ENCODE results near the gene MYLK. TPM values are rescaled to one million over a fixed set of nuclear protein-coding genes. Genes with fewer than 3 reads are reported as not detected.

MYLK gene
- polyA plus RNA-seq, 1 donor from 2014 or later = 2.4 TPM

GRCh38 chr3:123800362-123800682 lies 83.8 kb downstream of the MYLK start:
- Mint-ChIP-seq H3K36me3 (no peaks in the 10 kb centered on the region), H3K4me1 (no peaks in the 10 kb centered on the region), H3K4me3 (no peak overlapping the region), H3K9me3 (peaks cover 0 to 1% (median 0%) of the 10 kb centered on the region in 3 donors), H3K27ac (no peak overlapping the region), H3K27me3 (peaks cover 6% of the 10 kb centered on the region)

DNA sequence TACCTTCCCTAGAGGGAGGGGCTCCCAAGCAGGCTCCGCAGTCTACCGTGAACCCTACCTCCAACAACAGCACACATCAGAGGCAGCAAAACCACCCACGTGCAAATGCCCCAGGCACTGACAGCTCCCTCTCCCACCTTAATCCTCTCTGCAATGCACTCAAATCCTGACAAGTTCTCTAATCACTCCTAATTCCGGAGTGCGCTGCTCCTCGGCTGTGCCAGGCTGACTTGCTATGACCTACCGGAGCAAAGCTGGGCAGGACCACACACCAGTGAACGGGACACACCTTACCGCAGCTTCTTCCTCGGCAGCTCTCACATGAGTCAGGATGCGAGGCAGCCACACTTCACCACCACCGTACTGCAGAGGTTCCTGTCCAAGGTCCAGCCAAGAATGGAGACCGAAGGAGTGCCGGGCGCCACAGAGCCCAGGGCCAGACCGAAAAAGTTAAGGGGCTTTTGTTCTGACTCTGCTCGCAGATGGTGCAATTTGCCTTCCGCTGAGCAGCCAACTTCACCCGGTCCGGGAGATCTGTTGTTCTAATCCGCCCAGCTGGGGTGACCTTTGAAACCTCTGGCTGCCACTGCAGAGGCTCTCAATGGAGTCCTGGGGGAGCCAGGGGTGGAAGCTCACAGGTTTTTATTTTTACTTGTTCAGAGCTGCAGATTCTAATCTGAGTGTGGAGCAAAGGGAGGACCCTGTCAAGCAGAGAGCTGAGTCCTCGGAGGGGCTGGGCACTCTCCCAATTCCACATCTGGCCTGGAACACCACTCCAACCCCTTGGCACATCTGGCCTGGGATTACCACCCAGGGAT lies 84.4 kb downstream of the MYLK start:
- peaks cover 6% of the 10 kb centered on the region for H3K27me3 Mint-ChIP-seq
- H3K36me3 Mint-ChIP-seq = no peaks in the 10 kb centered on the region
- H3K9me3 Mint-ChIP-seq = peaks cover 0 to 1% (median 0%) of the 10 kb centered on the region in 3 donors
- peak overlapping the region in 1 of 3 donors; percentile 35 for H3K27ac Mint-ChIP-seq
- no peaks in the 10 kb centered on the region for H3K4me1 Mint-ChIP-seq
- no peak overlapping the region for H3K4me3 Mint-ChIP-seq

DNA sequence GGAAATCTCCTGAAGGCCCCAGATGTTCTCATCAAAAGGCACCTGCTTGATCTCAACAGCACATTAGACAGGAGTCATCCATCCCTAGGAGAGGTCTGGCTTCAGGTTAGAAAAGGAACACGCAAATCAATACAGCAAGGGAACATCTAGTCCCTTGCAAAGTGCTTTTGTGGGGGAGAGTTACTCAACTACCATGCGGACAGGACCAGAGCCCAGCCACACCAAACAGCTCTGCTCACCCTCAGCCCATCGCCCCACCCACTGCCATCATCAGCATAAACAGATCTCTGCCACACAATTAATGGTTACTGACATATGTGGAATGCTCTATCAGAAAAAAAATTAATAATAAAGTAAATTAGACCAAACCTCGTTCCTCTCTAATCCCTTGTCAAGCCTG lies 85.6 kb downstream of the MYLK start:
- H3K4me3 Mint-ChIP-seq = no peak overlapping the region
- no peaks in the 10 kb centered on the region for H3K36me3 Mint-ChIP-seq
- peaks cover 4% of the 10 kb centered on the region for H3K27me3 Mint-ChIP-seq

GRCh38 chr3:123795471-123796251 lies 88.5 kb downstream of the MYLK start:
- H3K4me3 Mint-ChIP-seq = no peak overlapping the region
- H3K9me3 Mint-ChIP-seq = peaks cover 0 to 3% (median 1%) of the 10 kb centered on the region in 3 donors
- peaks cover 11% of the 10 kb centered on the region for H3K27me3 Mint-ChIP-seq
- no peaks in the 10 kb centered on the region for H3K36me3 Mint-ChIP-seq
- H3K27ac Mint-ChIP-seq = no peak overlapping the region
- no peaks in the 10 kb centered on the region for H3K4me1 Mint-ChIP-seq

More for the DNA sequence above, 85.6 kb downstream of the MYLK start:
- peaks cover 0 to 1% (median 0%) of the 10 kb centered on the region in 3 donors for H3K9me3 Mint-ChIP-seq
- H3K4me1 Mint-ChIP-seq = no peaks in the 10 kb centered on the region
- H3K27ac Mint-ChIP-seq = no peak overlapping the region

- no peak overlapping the region for H3K27ac Mint-ChIP-seq
- peaks cover 7% of the 10 kb centered on the region for H3K27me3 Mint-ChIP-seq
- H3K4me3 Mint-ChIP-seq = no peak overlapping the region
- peaks cover 0 to 3% (median 1%) of the 10 kb centered on the region in 3 donors for H3K9me3 Mint-ChIP-seq
- H3K4me1 Mint-ChIP-seq = no peaks in the 10 kb centered on the region
- no peaks in the 10 kb centered on the region for H3K36me3 Mint-ChIP-seq
Observed at GRCh38 chr3:123793425-123793824, 90.7 kb downstream of the MYLK start.

- Mint-ChIP-seq H3K9me3 (peaks cover 0 to 3% (median under 1%) of the 10 kb centered on the region in 3 donors), H3K4me3 (no peak overlapping the region), H3K27me3 (peaks cover 7% of the 10 kb centered on the region), H3K36me3 (no peaks in the 10 kb centered on the region), H3K27ac (no peak overlapping the region), H3K4me1 (no peaks in the 10 kb centered on the region)
Observed at GRCh38 chr3:123792473-123793201, 91.5 kb downstream of the MYLK start.

GRCh38 chr3:123791898-123792297 lies 92.2 kb downstream of the MYLK start:
- Mint-ChIP-seq H3K4me3 (no peak overlapping the region), H3K27me3 (peaks cover 7% of the 10 kb centered on the region), H3K36me3 (no peaks in the 10 kb centered on the region), H3K4me1 (no peaks in the 10 kb centered on the region), H3K27ac (no peak overlapping the region), H3K9me3 (peaks cover 0 to 3% (median 0%) of the 10 kb centered on the region in 3 donors)

- Mint-ChIP-seq H3K9me3 (peaks cover 0 to 3% (median 0%) of the 10 kb centered on the region in 3 donors), H3K4me3 (no peak overlapping the region), H3K4me1 (no peaks in the 10 kb centered on the region), H3K27me3 (peaks cover 7% of the 10 kb centered on the region), H3K36me3 (no peaks in the 10 kb centered on the region), H3K27ac (no peak overlapping the region)
Observed at GRCh38 chr3:123791417-123791816, 92.7 kb downstream of the MYLK start.

DNA sequence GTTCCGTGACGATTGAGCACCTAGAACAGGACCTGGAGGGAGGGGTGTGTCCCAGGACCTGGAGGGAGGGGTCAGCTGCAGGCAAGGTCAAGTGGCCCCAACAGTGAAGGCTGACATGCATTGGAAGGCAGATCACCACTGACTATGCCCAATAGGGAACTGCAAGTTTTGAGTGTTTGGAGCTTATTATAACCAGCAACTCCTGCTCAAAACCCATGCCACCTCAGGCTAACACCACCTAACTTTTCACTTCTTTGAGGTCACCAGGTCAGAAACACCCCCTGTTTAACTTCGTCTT lies 93.1 kb downstream of the MYLK start:
- Mint-ChIP-seq H3K27me3 (peaks cover 7% of the 10 kb centered on the region), H3K27ac (no peak overlapping the region), H3K4me1 (no peaks in the 10 kb centered on the region)

GRCh38 chr3:123790254-123791072 lies 93.7 kb downstream of the MYLK start:
- H3K27ac Mint-ChIP-seq = no peak overlapping the region
- H3K27me3 Mint-ChIP-seq = peaks cover 7% of the 10 kb centered on the region
- no peaks in the 10 kb centered on the region for H3K4me1 Mint-ChIP-seq
- H3K9me3 Mint-ChIP-seq = peaks cover 0 to 3% (median 0%) of the 10 kb centered on the region in 3 donors
- H3K4me3 Mint-ChIP-seq = no peak overlapping the region
- H3K36me3 Mint-ChIP-seq = no peaks in the 10 kb centered on the region

More for the DNA sequence above, 93.1 kb downstream of the MYLK start:
- H3K4me3 Mint-ChIP-seq = no peak overlapping the region
- peaks cover 0 to 3% (median 0%) of the 10 kb centered on the region in 3 donors for H3K9me3 Mint-ChIP-seq
- H3K36me3 Mint-ChIP-seq = no peaks in the 10 kb centered on the region

- Mint-ChIP-seq H3K27me3 (peaks cover 8% of the 10 kb centered on the region), H3K36me3 (no peaks in the 10 kb centered on the region), H3K4me3 (no peak overlapping the region), H3K9me3 (peaks cover 0 to 3% (median 0%) of the 10 kb centered on the region in 3 donors), H3K4me1 (no peaks in the 10 kb centered on the region), H3K27ac (no peak overlapping the region)
Observed at GRCh38 chr3:123789760-123790159, 94.4 kb downstream of the MYLK start.

GRCh38 chr3:123789160-123789559 lies 95.0 kb downstream of the MYLK start:
- Mint-ChIP-seq H3K4me3 (no peak overlapping the region), H3K4me1 (no peaks in the 10 kb centered on the region), H3K36me3 (no peaks in the 10 kb centered on the region), H3K27ac (no peak overlapping the region), H3K9me3 (peaks cover 0 to 3% (median 0%) of the 10 kb centered on the region in 3 donors), H3K27me3 (peaks cover 8% of the 10 kb centered on the region)

DNA sequence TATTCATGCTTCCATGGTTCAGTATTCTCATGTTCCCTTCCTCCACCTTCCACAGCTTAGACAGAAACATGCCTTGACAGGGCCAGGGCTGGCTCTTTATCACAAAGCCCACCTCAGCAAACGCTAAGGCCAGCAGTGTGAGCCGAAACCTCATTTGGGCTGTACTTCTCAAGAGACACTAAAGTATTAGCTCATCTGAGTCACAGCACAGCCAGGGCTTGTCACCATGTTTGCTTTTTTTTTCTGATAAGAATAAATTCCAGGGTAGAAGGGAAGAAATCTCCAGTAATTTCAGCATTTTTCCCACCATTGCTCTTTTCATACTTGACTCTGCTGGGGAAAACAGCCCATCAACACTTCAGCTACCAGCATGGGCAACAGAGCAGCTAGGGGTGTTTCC lies 95.4 kb downstream of the MYLK start:
- Mint-ChIP-seq H3K27ac (no peak overlapping the region), H3K4me3 (no peak overlapping the region), H3K4me1 (no peaks in the 10 kb centered on the region), H3K27me3 (peaks cover 8% of the 10 kb centered on the region), H3K36me3 (no peaks in the 10 kb centered on the region), H3K9me3 (peaks cover 0 to 3% (median 0%) of the 10 kb centered on the region in 3 donors)

- H3K4me3 Mint-ChIP-seq = no peak overlapping the region
- peaks cover 1% of the 10 kb centered on the region for H3K27me3 Mint-ChIP-seq
- no peaks in the 10 kb centered on the region for H3K36me3 Mint-ChIP-seq
- H3K27ac Mint-ChIP-seq = no peak overlapping the region
- H3K9me3 Mint-ChIP-seq = peaks cover 0 to 3% (median 0%) of the 10 kb centered on the region in 3 donors
- no peaks in the 10 kb centered on the region for H3K4me1 Mint-ChIP-seq
Observed at GRCh38 chr3:123787133-123787532, 97.0 kb downstream of the MYLK start.
